Activated T-cell treated with anti-CD3 and anti-CD28 coated beads for 24 hours (primary cell): ENCODE data around the gene COL18A1.

Experiments
- DNase-seq: peaks from one replicate; pipeline ENCODE4 v3.0.0-alpha.2; 2020; ENCODE audit warnings: low read depth

The COL18A1 gene

DNA sequence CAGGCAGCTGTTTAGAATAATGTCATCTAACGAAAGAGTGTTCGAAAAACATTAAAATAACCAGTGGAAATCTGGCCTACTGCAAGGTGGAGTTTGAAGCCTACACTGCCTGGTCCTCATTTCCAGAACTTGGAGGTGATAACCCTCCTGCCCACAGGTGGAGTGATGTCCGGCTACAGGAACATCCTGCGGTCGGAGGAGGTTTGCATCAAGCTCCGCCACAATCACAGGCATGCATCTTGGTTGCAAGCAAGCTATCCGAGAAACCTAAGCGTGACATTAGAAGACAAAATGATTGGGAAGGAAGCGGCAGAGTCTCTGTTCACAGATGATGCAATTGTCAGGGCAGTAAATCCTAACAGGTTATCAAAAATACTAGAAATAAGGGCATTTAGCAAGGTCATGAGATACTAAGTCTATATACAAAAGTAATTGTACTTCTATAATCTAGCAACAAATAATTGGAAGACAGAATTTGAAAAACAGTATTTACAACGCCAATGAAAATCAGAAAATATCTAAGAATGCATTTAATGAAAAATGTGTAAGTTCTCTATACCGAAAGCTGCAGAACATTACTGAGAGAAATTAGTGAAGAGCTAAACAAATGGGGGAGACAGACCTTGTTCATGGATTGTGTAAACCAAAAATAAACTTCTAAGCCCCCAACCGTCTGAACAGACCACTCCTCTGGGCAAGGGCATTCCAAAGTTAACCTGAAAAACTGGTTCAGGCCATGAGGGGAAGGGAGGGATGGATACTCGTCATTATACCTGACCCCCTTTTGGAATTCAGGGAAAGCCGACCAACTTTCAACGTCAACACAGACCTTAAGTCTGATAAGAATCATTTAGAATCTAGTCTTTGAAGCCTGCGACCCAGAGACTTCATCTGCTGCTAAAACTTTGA lies 141.9 kb downstream of the COL18A1 start:
- no peak for DNase-seq

DNA sequence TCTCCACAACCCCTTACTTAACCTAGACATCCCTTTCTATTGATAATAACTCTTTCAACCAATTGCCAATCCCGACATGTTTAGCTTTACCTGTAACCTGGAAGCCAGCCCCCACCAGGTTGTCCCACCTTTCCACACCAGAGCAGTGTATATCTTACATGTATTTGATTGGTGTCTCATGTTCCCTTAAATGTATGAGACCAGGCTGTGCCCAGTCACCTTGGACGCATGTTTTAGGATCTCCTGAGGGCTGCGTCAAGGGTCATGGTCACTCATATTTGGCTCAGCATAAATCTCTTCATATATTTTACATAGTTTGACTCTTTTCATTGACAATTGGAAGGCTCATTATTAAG lies 142.6 kb downstream of the COL18A1 start:
- DNase-seq: no peak

DNA sequence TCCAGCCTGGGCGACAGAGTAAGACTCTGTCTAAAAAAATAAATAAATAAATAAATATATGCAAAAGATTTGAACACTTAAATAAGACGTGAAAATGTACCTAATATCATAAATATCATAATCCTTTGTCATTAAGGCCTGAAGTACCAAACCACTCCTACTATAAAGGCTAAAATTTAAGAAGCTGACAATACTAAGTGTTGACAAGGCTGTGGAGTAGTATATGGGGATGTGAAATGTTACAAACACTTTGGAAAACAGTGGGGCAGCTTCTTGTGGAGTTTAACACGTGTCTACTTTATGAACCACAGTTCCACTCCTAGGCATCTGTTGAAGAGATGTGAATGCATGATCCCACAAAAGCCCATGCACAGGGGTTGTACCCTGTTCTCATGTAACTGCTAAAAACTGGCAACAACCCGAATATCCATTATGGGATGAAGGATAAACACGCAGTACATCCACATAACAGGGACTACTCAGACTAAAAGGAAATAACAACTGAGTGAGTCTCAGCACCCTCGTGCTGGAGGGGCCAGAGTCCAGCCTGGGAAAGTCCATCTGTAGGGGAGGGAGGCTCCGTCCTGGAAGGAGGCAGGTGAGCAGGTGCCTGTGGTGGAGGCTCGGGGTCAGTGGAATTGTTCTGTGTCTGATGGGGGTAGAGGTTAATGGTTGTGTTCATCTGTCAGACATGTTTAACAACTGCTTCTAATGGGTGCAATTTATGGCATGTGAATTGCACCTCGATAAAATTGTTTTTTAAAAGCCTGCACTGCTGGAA lies 143.9 kb downstream of the COL18A1 start:
- DNase-seq: no peak

DNA sequence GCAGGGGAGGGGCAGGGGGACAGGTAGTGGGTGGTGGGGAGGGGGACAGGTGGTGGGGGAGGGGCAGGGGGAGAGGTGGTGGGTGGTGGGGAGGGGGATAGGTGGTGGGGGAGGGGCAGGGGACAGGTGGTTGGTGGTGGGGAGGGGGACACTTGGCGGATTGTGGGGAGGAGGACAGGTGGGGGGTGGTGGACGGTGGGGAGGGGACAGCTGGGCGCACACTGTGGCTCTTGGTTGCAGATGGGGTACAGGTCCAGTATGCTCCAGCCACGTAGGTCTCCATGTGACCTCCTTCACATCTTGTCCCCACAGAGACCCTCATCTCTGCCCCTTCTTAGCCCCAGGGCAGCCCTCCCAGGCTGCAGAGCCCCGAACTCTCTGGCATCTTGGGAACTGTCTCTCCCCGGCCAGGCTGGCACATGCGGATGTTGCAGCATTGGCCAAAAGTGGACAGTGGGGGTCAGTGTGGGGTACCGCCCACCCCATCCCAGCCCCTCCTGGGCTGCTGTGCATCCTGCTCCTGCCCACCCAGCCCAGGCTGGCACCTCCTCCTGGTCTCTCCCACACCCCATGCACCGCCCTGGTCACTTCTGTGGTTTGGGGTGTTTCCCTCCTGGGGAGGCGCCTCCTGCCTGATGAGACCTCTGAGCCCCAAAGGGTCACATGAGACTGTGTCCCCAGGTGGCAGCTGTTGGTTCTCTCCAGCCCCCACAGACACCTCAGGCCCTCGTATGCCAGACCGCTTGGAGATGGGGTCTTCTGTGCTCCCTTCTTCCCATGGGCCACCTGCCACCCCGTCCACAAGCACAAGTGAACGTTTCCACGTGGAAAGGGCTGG lies 144.9 kb downstream of the COL18A1 start:
- no peak for DNase-seq

DNA sequence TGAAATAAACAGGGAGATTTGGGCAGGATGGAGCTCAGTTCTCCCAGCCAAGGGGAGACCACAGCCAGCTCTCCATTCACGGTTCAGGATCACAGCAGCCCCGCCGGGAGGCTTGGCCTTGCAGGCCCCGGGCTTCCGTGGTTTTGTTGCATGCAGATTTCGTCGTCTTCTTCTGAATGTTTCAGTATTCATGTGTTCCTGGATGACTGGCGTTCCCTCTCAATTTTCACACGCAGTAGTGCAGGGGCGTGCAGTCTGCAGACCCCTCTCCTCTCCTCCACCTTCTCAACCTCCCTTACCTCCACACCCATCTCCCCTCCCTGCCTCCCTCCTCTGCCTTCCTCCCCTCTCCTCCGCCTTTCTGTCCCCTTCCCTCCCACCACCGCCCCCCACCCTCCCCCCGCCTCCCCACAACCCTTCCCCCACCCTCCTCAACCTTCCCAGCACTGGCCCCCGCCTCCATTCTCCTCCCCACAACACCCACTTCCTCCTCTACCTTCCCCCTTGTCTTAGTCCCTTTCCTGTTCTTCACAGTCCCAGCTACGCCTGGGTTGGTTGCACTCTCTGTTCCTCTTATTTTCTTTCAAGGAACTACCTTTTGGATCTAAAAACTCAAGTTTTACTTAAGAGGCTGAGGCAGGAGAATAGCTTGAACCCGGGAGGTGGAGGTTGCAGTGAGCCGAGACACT lies 145.7 kb downstream of the COL18A1 start:
- DNase-seq: no peak

DNA sequence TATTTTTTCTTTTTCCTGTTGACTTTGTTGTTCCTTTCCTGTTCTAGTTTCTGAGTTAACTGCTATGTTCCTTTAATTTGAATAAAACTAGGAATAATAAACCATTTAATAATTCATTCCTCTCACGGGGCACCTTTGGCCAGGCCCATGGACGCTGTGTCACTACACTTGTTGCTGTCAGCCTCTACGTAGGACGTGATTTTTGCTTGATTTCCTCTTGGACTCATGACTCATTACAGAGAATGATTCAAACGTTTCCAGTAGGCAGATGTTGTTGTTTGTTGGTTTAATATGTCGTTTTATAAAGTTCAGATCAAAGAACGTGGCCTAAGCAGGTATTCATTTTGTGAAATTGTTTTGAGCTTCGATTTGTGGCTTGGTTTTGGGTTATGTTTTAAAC lies 146.4 kb downstream of the COL18A1 start:
- peak; percentile 36 for DNase-seq

DNA sequence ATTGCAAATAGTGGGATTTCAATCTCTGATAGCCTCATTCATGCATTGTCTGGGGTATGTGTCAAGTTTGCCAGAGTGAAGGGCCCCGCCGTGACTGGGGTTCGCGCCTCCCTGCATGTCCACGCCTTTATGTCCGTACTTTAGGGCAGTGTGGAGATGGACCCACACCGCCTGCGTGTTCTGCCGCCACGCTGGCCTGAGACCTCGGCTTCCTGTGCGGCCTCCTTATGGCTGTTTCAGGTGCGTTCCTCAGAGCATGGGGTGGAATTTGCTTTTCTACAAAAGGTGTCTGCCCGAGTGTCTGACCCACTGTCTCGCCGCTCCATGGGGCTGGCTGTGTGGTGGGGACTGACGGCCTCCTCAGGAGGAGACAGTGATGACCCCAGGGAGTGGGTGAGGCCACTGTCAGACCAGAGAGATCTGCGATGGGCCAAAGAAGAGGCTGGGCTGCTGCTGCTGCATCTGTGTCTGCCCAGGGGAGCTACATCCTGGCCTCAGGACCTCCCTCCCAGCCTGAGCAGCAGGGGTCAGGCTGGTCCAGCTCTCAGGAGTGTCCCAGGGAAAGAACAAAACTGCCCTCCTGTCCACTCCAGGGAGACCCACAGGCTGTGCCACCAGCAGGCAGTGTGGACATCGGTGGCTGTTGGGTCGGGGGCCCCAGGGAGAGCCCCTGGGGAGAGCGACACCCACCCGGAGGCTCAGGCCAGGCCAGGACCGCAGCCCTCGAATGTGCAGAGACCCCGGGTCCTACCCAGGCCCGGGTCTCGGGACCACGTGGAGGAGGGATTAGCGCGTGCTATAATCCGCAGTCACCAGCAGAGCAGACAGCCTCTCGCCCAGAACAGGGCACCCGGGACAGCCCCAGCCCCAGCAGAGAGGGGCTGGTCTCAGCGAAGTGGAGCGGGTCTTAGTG lies 147.1 kb downstream of the COL18A1 start:
- DNase-seq: no peak

DNA sequence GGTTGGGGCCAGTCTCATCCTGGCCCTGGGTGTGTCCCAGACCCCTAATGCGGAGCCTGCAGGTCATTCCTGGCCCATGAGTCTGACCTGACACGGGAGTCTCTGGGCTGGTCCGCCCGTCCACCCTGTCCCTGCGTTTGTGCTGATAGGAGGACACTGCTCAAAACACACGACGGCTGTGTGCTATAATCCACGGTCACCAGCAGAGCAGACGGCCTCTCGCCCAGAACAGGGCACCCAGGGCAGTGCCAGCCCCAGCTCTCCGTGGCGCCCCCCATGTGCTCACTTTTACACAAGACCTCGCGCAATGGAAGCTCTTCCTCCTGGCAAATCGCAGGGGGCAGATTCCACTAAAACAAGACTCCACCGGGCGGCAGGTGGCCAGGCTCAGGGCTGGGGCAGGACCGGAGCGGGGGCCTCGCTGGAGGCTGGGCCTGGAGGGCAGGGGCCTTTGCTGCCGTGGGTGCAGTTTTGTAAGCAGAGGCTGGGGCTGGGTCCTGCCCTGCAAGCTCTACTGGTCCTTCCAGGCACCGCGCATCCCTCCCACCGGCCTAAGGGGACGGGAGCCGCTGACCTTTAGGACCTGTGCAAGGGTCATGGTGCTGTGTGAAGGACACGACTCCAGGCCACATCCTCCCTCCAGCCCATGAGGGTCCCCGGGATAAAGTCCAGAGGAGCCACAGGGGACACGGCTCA lies 147.9 kb downstream of the COL18A1 start:
- no peak for DNase-seq

DNA sequence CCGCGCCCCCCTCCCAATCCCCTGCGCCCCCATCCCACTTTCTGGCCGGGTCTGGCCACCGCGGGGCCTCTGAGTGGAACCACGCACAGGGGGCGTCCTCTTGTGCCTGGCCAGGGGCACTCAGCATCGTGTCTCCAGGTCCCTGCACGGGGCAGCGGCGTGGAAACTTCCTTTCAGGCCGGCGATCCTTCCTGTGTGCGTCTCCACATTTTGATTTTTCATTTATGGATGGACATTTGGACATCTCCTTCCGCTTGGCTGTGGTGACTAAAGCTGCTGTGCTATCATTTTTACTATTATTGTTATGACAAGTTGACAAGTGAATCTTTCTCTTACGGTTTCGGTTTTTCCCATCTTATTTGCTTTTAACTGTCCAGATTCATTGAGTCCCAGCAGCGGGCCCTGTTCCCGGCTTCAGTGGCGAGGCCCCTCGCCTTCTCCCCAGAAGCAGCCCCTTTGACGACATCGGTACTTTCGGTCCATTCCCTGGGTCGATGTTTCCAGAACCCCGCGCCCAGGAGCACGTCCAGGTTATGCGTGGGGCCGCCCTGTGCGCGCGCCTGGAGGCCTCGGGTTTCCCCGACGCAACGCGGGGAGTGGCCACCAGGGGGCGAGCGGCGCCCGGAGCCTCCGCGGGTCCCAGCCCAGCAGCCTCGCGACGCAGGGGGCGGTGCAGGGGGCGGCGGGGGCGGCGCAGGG lies 149.7 kb downstream of the COL18A1 start:
- peak; percentile 78 for DNase-seq

DNA sequence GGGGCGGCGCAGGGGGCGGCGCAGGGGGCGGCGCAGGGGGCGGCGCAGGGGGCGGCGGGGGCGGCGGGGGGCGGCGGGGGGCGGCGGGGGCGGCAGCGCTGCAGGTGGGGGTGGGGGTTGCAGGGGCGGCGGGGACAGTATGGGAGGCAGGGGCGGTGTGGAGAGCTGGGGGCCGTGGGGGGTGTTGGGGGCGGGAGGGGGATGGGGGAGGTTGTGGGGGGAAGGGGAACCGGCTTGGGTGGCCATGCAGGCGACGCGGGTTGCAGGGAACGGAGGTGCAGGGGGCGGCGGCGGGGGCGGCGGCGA lies 150.2 kb downstream of the COL18A1 start:
- DNase-seq: no peak

DNA sequence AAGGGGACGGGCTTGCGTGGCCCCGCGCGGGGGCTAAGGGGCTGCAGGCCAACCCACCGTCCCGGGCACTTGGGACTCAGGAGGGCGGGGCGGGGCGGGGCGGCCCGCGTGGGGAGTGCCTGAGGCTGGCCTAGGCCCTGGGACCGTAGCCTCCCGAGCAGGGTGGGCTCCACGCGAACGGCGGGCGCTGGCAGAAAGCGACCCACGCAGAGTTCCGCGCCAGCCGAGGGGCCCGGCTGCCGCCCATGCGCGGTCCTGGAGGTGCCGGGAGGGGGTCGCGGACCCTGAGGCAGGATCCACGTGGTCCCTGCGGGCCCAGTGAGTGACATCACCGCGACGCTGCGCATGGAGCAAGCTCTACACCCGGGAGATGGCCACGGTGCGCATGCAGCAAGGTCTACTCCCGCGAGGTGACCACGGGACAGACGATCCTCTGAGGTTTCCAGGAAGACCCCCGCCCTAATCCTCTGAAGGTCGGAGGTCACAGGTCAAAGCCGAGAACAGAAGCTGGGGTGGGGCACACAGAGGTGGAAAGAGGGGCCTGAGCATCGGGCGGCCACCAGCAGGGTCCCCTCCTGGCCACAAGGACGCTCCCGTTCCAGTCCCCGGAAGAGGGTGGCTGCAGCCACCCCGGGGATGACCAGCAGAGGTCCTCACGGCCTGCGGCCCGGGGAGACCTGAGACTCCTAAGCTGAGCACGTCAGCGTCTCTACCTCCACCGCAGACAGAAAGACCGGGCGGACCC lies 150.8 kb downstream of the COL18A1 start:
- DNase-seq: peak; percentile 40

DNA sequence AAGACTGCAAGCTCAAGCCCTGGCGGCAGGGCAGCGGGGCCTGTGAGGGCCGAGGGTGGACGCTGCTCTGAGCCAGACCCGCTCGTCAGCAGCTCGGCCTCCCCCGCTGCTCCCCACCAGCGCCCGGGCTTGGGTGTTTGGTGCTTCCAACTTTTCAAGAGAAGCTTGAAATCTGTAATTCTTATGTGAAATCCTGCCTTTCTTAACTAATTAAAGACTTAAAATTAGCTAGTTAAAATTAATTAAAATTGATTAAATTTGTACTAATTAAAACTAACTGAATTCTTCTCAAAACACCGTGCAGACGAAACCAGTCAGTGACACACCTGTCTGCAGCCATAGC lies 151.3 kb downstream of the COL18A1 start:
- DNase-seq: no peak

DNA sequence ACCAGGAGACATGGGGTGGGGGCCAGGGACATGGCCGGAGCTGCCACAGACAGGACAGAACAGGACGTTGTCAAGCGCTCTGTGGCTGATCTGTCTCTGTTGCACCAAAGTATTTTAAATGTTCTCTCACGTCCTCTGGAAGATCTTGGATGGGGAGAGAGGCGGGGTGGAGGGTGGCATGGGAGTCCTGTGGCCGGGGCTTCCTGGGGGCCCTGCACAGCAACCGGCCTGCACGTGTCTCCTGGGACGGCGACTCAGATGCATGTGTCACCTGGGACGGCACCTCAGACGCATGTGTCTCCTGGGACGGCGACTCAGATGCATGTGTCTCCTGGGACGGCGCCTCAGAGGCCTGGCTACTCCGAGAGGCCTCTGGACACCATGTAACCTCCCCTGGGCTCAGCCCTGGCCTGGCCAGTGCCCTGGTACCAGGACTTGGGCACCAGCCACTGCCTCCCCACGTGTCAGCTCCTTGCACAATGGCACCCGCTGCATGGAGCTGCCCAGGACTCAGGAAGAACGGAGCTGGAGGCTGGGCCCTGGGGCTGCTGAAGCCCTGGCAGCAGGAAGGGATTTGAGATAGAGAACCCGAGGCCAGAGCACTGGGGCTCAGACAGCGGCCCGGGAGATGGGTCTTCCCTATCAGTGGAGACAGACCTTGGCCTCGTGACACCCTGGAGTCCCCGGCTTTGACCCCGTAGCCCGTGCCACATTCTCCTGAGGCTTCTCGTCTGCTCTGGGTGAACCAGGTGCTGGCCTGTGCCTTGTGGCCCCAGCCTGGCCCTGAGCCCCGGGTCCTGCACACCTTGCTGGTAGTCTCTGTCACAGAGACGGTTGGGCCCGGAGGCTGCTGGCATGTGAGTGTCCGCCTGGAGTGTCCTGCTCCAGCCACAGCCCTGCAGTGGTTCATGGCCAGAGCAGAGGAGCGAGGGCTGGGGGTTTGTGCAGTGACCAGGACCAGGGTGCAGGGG lies 152.0 kb downstream of the COL18A1 start:
- DNase-seq: no peak

DNA sequence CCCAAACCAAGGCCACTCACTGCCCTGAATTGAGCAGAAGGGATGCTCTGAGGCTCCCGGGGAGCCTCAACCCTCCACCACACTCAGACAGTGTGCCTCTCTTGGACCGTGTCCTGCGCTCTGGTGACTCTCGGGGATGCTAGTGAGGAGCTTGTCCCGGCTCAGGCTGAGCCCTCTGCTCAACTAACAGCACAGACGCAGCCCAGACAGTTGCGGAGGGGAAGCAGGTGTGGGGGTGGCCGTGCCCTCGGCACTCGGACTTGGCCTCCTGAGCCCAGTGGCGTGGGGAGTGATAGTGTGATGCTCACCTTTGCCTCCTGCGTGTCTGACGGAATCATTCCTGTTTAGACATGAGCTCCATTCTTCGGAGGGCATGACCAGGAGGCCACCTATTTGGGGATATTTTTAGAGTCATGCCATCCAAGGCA lies 152.7 kb downstream of the COL18A1 start:
- DNase-seq: no peak

DNA sequence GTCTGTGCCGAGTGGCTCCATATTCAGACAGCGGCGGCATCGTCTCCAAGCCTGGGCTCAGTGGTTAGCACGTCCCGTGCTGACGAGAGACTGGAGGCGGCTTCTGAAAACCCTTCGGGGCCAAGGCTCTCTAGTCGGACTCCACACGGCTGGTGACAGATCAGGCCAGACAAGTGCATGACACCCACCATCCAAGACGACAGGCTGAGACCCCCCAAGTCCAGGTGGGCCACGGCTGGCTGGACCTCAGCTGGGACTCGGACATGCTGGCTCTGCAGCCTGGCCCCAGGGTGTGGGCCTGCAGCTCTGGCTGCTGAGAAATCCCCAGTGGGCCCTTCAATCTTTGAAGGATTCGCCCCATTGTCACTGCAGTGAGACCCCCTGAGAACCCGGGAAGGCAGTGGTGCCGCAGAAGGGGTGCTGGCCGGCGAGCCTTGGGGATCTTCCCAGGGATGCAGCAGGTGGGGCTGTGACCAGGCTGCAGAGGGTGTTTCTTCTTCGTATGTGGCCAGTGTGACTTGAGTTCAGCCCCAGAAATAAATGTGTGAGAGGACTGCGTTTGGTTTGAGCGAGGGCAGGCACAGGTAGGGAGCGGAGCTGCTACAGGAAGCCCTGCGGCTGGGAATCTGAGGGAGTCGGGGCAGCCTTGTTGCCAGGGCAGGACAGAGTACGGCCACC lies 153.2 kb downstream of the COL18A1 start:
- DNase-seq: no peak

DNA sequence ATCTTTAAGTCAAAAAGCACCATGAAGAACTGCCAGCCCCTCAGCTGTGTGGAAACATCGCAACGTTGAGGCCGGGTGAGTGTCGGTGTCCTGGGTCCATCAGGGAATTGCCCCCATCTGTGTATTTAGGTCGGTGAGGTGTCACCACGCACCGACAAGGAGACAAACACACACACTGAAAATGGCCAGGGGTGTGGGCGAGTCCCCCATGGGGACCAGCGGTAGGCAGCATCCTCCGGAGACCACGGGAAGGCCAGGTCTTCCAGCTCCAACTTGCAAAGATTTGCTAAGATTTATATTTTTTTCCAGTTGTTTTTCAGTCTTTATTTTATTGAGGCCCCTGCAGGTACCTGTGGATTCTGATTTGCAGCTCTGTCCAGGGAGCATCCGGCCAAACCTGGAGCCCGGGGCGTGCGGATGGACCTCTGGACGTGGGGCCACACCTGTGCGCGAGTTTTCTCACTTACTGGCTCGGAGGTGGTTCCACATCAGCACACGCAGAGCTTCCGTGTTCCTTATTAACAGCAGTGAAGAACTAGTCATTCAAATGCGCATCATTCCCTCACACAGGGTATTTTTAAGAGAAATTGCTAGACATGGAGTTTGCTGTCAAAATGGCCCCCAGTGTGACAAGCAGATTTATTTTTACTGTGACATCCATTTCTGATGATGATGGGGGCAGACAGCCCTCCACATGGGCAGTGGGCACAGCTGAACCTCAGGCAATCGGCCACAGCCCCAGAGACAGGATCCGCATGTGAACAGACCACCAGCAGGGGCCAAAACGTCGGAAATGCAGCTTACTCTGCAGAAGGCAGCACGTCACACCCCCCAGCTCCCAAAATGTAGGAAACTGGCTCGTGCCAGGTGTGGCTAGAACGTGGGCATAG lies 154.5 kb downstream of the COL18A1 start:
- no peak for DNase-seq
